ENCODE measurements around the gene GATAD2A. TPM values are rescaled to one million over a fixed set of nuclear protein-coding genes. Genes with fewer than 3 reads are reported as not detected.

The GATAD2A gene
- total and polyA plus RNA-seq, 9 of the 15 experiments (the other 6 are each of a cell fraction or from before 2014, with no cell fraction given): 2.4 to 226 (median 44.2) TPM

DNA sequence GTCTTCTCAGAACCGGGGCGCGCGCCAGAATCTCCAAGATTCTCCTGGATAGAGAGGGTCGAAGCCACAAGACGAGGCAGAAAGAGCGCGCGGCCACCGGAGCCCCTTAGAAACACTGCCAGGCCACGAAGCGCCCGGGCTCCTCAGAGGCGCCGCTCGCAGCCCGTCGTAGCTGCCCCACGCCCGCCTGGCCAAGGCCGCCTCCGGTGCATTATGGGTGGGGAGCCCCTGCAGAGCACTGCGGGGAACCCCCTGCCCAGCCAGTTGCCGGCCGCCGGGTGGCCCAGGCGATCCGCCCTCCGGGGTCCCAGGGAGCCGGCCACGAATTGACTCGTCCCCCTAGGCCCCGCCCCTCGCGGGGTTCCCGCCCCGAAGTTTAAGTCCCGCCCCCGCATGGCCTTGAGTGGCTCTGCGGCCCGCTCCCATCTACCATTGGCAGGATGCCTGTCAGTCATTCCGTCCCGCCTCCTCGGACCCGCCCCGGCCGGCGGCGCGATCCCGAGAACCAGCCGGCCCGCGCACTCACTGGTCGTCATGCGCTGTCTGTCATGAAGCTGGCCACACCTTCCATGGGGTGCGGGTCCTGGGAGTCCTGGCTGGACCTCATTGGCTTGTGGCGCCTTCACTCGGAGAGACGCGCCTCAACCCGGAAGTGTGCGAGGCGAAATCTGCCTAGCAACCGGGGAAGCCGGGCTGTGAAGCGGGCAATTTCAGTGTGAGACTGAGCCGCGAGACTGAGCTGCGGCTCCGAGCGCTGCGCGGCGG, 20.2 kb upstream of the GATAD2A start (continued):
- no peak for TF ChIP-seq DNMT1 (IDR thresholded peaks at IDR 0.05)
- TF ChIP-seq, protein P1, sequence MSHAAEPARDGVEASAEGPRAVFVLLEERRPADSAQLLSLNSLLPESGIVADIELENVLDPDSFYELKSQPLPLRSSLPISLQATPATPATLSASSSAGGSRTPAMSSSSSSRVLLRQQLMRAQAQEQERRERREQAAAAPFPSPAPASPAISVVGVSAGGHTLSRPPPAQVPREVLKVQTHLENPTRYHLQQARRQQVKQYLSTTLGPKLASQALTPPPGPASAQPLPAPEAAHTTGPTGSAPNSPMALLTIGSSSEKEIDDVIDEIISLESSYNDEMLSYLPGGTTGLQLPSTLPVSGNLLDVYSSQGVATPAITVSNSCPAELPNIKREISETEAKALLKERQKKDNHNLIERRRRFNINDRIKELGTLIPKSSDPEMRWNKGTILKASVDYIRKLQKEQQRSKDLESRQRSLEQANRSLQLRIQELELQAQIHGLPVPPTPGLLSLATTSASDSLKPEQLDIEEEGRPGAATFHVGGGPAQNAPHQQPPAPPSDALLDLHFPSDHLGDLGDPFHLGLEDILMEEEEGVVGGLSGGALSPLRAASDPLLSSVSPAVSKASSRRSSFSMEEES (CRISPR knock-in tag; IDR thresholded peaks at IDR 0.05): no peak
- peak; percentile 49; the same call in 1 of the 2 replicates for TF ChIP-seq KDM2B (CRISPR knock-in tag; IDR thresholded peaks at IDR 0.05)
- 0 out of 2 replicates have a peak, but pooled peaks have one; percentile 5 for TF ChIP-seq DPF2 (IDR thresholded peaks at IDR 0.05)
- TF ChIP-seq, protein P2, sequence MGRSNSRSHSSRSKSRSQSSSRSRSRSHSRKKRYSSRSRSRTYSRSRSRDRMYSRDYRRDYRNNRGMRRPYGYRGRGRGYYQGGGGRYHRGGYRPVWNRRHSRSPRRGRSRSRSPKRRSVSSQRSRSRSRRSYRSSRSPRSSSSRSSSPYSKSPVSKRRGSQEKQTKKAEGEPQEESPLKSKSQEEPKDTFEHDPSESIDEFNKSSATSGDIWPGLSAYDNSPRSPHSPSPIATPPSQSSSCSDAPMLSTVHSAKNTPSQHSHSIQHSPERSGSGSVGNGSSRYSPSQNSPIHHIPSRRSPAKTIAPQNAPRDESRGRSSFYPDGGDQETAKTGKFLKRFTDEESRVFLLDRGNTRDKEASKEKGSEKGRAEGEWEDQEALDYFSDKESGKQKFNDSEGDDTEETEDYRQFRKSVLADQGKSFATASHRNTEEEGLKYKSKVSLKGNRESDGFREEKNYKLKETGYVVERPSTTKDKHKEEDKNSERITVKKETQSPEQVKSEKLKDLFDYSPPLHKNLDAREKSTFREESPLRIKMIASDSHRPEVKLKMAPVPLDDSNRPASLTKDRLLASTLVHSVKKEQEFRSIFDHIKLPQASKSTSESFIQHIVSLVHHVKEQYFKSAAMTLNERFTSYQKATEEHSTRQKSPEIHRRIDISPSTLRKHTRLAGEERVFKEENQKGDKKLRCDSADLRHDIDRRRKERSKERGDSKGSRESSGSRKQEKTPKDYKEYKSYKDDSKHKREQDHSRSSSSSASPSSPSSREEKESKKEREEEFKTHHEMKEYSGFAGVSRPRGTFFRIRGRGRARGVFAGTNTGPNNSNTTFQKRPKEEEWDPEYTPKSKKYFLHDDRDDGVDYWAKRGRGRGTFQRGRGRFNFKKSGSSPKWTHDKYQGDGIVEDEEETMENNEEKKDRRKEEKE (IDR thresholded peaks at IDR 0.05; ENCODE audit: borderline replicate concordance in 1 of 2, control insufficient read depth in 1 of 2, low read depth in 2 of 2, low read length in 1 of 2): peak in 1 of 2 experiments; percentile 53; a peak in 1 of 4 replicates
- TF ChIP-seq HES1 (IDR thresholded peaks at IDR 0.05; ENCODE audit: low read depth): 0 out of 2 replicates have a peak, but pooled peaks have one; percentile 45
- TF ChIP-seq MBD2 (IDR thresholded peaks at IDR 0.05; ENCODE audit: borderline replicate concordance, low read depth): peak; percentile 98
- TF ChIP-seq HNRNPL (IDR thresholded peaks at IDR 0.05; ENCODE audit: low read depth, low read length): peak; percentile 90
- peak; percentile 73; the same call in 1 of the 2 replicates for TF ChIP-seq SMAD3 (CRISPR knock-in tag; conservative IDR thresholded peaks at IDR 0.05)
- no peak for TF ChIP-seq PATZ1 (CRISPR knock-in tag; IDR thresholded peaks at IDR 0.05; ENCODE audit: borderline replicate concordance)
- no peak for TF ChIP-seq MXD1 (CRISPR knock-in tag; IDR thresholded peaks at IDR 0.05; ENCODE audit: borderline replicate concordance, poor library complexity, severe bottlenecking)
- TF ChIP-seq SP2 (IDR thresholded peaks at IDR 0.05; ENCODE audit: extremely low read depth, low read depth, low read length, poor library complexity, severe bottlenecking): peak; percentile 90
- TF ChIP-seq, protein P3, sequence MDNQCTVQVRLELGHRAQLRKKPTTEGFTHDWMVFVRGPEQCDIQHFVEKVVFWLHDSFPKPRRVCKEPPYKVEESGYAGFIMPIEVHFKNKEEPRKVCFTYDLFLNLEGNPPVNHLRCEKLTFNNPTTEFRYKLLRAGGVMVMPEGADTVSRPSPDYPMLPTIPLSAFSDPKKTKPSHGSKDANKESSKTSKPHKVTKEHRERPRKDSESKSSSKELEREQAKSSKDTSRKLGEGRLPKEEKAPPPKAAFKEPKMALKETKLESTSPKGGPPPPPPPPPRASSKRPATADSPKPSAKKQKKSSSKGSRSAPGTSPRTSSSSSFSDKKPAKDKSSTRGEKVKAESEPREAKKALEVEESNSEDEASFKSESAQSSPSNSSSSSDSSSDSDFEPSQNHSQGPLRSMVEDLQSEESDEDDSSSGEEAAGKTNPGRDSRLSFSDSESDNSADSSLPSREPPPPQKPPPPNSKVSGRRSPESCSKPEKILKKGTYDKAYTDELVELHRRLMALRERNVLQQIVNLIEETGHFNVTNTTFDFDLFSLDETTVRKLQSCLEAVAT (IDR thresholded peaks at IDR 0.05): peak in 1 of 2 experiments; percentile 65; a peak in 1 of 4 replicates
